H1 (cell line): ENCODE results near the gene IFIT2.

Source experiments
- BACH1 ChIP-seq: IDR thresholded peaks from 2 replicates; pipeline ENCODE4 v1.6.1; 2012; ENCODE audit warnings: low read length, improper control_type of control experiment
- CHD1 ChIP-seq: IDR thresholded peaks from 2 replicates; pipeline ENCODE4 v1.6.1; 2012; ENCODE audit warnings: low read depth, low read length, improper control_type of control experiment
- CHD2 ChIP-seq: IDR thresholded peaks from 2 replicates; pipeline ENCODE4 v1.6.1; 2012; ENCODE audit warnings: low read length, improper control_type of control experiment
- JUND ChIP-seq: IDR thresholded peaks from 2 replicates; pipeline ENCODE4 v1.6.1; 2011; ENCODE audit warnings: mild to moderate bottlenecking, improper control_type of control experiment, low read length
- POLR2A ChIP-seq, 2 experiments: IDR thresholded peaks; 1 replicate in 1 of 2; 2 replicates in 1 of 2; pipeline ENCODE4 v1.6.1; 2011; ENCODE audit warnings: low read depth in 2 of 2, low read length in 2 of 2, mild to moderate bottlenecking in 2 of 2; ENCODE audit errors: control extremely low read depth in 1 of 2
- POLR2AphosphoS5 ChIP-seq: IDR thresholded peaks from 2 replicates; pipeline ENCODE4 v1.6.1; 2011; ENCODE audit warnings: low read depth, low read length
- RAD21 ChIP-seq, 2 experiments: IDR thresholded peaks in 1 of 2; conservative IDR thresholded peaks in 1 of 2; 2 replicates each; pipeline ENCODE4 v1.6.1; 2011; ENCODE audit warnings: low read depth in 2 of 2, low read length in 2 of 2, improper control_type of control experiment in 1 of 2, inconsistent platforms in 1 of 2, mild to moderate bottlenecking in 1 of 2, moderate library complexity in 1 of 2
- RFX5 ChIP-seq: IDR thresholded peaks from 2 replicates; pipeline ENCODE4 v1.6.1; 2011; ENCODE audit warnings: low read depth, low read length, improper control_type of control experiment, borderline replicate concordance
- SUZ12 ChIP-seq: fragments of 200-600 bp; sonication (generic); IDR thresholded peaks from 2 replicates; pipeline ENCODE4 v1.6.1; 2012; ENCODE audit warnings: mild to moderate bottlenecking, inconsistent platforms, low read length, moderate library complexity, mixed read lengths
- TEAD4 ChIP-seq: IDR thresholded peaks from 2 replicates; pipeline ENCODE4 v1.6.1; 2012; ENCODE audit warnings: low read depth, low read length, inconsistent platforms, mixed read lengths
- TF ChIP-seq, protein P1 (sequence below), 3 experiments: IDR thresholded peaks; 1 replicate in 2 of 3; 2 replicates in 1 of 3; pipeline versions ENCODE4 v1.5.1 to v1.6.1; 2011; ENCODE audit warnings: low read length in 3 of 3, mild to moderate bottlenecking in 3 of 3, inconsistent platforms in 2 of 3, low read depth in 1 of 3, moderate library complexity in 1 of 3; ENCODE audit not compliant: insufficient read depth in 1 of 3; ENCODE audit errors: control extremely low read depth in 1 of 3
- TF ChIP-seq, protein P2 (sequence below): IDR thresholded peaks from 2 replicates; pipeline ENCODE4 v1.6.1; 2011; ENCODE audit warnings: low read depth, mild to moderate bottlenecking, low read length; ENCODE audit not compliant: insufficient read depth
- TF ChIP-seq, protein P3 (sequence below): IDR thresholded peaks from 2 replicates; pipeline ENCODE4 v1.6.1; 2012; ENCODE audit warnings: inconsistent platforms

DNA sequence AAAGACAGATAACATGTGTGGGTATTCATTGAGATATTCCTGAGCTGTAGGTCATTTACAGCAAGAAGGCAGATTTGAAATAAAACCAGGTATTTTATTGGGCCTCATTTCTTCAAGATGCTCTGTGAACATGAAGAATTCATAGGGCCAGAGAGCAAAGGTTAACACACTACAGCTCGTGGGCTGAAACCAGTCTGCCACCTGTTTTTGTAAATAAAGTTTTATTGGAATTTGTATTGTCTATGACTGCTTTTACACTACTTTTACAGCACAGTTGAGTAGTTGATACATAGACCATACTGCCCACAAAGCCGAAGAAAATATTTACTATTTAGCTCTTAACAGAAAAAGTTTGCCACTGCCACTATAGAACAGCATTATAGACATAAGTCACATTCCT, 28.2 kb upstream of the IFIT2 start:
- TF ChIP-seq SUZ12 (no peak), RAD21 (IDR thresholded peaks at IDR 0.05 in 1 of 2, conservative IDR thresholded peaks at IDR 0.05 in 1 of 2; ENCODE audit: low read depth in 2 of 2, low read length in 2 of 2) (no peak), JUND (no peak), CHD2 (no peak), RFX5 (no peak), TEAD4 (no peak), BACH1 (no peak), POLR2AphosphoS5 (no peak), CHD1 (no peak), POLR2A (IDR thresholded peaks at IDR 0.05; ENCODE audit: control extremely low read depth in 1 of 2, low read depth in 2 of 2, low read length in 2 of 2) (no peak)
- TF ChIP-seq, protein P1, sequence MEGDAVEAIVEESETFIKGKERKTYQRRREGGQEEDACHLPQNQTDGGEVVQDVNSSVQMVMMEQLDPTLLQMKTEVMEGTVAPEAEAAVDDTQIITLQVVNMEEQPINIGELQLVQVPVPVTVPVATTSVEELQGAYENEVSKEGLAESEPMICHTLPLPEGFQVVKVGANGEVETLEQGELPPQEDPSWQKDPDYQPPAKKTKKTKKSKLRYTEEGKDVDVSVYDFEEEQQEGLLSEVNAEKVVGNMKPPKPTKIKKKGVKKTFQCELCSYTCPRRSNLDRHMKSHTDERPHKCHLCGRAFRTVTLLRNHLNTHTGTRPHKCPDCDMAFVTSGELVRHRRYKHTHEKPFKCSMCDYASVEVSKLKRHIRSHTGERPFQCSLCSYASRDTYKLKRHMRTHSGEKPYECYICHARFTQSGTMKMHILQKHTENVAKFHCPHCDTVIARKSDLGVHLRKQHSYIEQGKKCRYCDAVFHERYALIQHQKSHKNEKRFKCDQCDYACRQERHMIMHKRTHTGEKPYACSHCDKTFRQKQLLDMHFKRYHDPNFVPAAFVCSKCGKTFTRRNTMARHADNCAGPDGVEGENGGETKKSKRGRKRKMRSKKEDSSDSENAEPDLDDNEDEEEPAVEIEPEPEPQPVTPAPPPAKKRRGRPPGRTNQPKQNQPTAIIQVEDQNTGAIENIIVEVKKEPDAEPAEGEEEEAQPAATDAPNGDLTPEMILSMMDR (IDR thresholded peaks at IDR 0.05; ENCODE audit: control extremely low read depth in 1 of 3, insufficient read depth in 1 of 3, low read depth in 1 of 3, low read length in 3 of 3) = no peak
- TF ChIP-seq, protein P2, sequence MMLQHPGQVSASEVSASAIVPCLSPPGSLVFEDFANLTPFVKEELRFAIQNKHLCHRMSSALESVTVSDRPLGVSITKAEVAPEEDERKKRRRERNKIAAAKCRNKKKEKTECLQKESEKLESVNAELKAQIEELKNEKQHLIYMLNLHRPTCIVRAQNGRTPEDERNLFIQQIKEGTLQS = no peak
- TF ChIP-seq, protein P3, sequence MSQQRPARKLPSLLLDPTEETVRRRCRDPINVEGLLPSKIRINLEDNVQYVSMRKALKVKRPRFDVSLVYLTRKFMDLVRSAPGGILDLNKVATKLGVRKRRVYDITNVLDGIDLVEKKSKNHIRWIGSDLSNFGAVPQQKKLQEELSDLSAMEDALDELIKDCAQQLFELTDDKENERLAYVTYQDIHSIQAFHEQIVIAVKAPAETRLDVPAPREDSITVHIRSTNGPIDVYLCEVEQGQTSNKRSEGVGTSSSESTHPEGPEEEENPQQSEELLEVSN = no peak
